PFSK-1 (cell line): ENCODE results near the gene PLSCR1.

Source experiments
- SIN3A ChIP-seq: IDR thresholded peaks from 2 replicates; pipeline ENCODE4 v1.6.1; 2012; ENCODE audit warnings: mild to moderate bottlenecking, low read length, moderate library complexity, borderline replicate concordance; ENCODE audit not compliant: insufficient read depth
- TF ChIP-seq, protein P1 (sequence below), 2 experiments: IDR thresholded peaks; 2 replicates each; pipeline versions ENCODE4 v1.6.1 to v1.8.0; 2011 to 2012; ENCODE audit warnings: low read depth in 2 of 2, low read length in 2 of 2, control low read depth in 1 of 2, inconsistent platforms in 1 of 2, mild to moderate bottlenecking in 1 of 2, moderate library complexity in 1 of 2; ENCODE audit not compliant: insufficient read depth in 1 of 2

GRCh38 chr3:146590521-146590920 lies 46.1 kb upstream of the PLSCR1 start:
- TF ChIP-seq, protein P1, sequence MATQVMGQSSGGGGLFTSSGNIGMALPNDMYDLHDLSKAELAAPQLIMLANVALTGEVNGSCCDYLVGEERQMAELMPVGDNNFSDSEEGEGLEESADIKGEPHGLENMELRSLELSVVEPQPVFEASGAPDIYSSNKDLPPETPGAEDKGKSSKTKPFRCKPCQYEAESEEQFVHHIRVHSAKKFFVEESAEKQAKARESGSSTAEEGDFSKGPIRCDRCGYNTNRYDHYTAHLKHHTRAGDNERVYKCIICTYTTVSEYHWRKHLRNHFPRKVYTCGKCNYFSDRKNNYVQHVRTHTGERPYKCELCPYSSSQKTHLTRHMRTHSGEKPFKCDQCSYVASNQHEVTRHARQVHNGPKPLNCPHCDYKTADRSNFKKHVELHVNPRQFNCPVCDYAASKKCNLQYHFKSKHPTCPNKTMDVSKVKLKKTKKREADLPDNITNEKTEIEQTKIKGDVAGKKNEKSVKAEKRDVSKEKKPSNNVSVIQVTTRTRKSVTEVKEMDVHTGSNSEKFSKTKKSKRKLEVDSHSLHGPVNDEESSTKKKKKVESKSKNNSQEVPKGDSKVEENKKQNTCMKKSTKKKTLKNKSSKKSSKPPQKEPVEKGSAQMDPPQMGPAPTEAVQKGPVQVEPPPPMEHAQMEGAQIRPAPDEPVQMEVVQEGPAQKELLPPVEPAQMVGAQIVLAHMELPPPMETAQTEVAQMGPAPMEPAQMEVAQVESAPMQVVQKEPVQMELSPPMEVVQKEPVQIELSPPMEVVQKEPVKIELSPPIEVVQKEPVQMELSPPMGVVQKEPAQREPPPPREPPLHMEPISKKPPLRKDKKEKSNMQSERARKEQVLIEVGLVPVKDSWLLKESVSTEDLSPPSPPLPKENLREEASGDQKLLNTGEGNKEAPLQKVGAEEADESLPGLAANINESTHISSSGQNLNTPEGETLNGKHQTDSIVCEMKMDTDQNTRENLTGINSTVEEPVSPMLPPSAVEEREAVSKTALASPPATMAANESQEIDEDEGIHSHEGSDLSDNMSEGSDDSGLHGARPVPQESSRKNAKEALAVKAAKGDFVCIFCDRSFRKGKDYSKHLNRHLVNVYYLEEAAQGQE (IDR thresholded peaks at IDR 0.05; ENCODE audit: insufficient read depth in 1 of 2, low read depth in 2 of 2, low read length in 2 of 2) = no peak
- TF ChIP-seq SIN3A = no peak
